ENCODE data around the gene NPEPL1.
"Not testable (repeated sequence)": the region's sequence is repeated elsewhere in the genome, so short reads cannot be mapped to it uniquely, and the experiment has no call there.

The NPEPL1 gene

GRCh38 chr20:58745391-58745790, 52.8 kb downstream of the NPEPL1 start:
- DNase-seq: no peak

- DNase-seq: no peak
Measured at GRCh38 chr20:58746620-58747019, 54.0 kb downstream of the NPEPL1 start.

- no peak for DNase-seq
Measured at GRCh38 chr20:58747211-58747610, 54.6 kb downstream of the NPEPL1 start.

GRCh38 chr20:58748618-58749017, 56.0 kb downstream of the NPEPL1 start:
- DNase-seq: no peak

DNA sequence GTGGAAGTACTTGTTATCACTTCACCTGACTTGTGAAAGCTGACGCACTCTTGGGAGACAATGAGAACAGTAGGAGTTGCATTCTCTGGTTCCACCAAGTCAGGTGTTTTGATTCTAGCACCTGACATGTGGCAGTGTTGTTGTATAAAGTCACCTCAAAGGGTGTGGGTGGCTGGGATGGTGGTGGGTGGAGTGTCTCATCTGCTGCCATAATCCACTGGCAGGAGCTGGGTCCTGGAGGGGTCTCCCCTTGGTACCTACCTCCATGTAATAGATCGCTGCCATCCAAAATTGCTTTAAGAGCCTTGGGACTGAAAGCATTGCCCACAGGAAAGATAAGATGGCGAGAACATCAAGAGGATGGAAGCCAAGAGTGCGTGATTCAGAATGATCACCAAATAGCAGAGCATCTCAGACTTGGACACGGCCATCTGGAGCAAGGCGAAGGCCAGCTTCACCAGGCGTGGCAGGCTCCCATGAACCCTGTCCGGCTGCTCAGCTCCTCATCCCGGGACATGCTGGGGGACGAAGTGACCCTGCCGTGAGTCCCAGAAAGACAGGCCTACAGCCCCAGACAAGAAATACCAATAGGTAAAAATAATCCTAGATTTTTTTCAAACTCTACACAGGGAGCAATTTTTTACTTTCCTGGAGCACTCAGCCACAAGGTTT, 56.6 kb downstream of the NPEPL1 start:
- no peak for DNase-seq

DNA sequence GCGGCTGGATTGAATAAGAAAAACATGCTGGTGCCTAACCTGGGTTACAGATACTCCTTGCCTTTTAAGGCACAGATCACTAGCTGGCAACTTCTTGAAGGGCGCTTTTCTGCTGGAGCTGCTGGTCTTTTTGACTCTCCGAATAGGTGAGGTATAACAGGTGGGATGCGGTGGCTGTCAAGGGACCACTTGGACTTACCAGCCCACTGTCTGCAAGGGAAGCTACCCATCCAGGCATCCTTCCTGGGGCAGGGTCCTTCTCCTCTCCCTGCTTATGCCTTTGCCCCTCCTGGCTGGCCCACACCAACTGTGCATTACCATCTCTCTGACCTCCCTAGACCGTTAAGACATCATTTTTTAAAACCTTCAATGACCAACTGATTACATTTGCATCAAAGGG, 57.4 kb downstream of the NPEPL1 start:
- no peak for DNase-seq

DNA sequence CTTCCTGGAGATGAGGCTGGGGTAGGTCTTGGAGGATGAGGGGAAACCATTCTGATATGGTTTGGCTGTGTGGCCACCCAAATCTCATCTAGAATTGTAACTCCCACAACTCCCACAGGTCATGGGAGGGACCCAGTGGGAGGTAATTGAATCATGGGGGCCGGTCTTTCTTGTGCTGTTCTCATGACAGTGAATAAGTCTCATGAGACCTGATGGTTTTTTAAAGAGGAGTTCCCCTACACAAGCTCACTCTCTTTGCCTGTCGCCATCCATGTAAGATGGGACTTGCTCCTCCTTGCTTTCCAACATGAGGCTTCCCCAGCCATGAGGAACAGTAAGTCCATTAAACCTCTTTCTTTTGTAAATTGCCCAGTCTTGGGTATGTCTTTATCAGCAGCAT, 58.1 kb downstream of the NPEPL1 start:
- DNase-seq: not testable (repeated sequence)

GRCh38 chr20:58751979-58752378, 59.4 kb downstream of the NPEPL1 start:
- no peak for DNase-seq

DNA sequence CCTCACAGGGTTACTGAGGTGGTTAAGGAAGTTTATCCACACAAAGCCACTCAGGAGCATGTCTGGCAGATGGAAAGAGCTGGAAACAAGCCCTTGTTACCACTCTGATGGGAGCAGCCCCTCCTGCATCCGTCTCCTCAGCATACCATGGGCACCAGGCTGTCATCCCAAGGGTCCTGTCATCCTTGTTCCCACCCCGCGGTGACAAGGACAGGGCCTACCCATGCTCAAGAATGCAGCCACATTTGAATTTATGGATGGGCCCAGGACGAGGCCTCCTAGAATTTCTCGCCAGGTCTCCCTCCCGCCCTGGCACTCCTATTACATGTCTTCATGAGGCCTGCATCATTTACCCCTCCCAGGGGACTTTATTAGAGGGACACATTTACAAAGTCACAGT, 60.0 kb downstream of the NPEPL1 start:
- no peak for DNase-seq

DNA sequence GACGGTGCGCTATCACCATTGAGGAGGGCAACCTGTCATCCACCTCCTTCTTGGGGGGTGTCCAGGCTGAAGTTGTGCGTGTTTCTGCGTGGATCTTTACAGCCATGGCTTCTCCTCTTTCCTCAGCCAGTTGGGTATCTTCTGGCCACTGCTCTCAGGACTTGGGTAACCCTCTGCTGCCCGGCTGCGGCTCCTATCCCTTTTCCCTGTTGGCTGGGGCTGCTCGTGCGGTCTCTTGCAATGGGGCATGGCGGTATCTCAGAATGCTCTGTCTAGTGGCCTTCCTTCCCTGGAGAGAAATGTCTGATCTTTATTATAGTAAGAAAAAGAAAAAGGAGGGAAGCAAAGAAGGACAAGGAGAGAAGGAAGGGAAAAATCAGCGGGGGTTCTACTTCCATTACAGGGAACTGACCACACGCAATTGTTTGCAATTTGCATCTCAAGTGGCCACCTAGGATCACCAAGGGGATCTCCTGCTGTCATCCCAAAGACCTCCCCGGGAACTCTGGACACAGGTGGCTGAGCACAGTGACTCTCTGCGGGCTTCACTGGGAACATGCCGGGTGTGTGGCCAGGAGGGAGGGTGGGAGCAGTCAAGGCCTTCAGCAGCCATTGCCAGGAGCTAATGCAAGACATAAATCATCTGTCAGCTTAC, 60.8 kb downstream of the NPEPL1 start:
- DNase-seq: no peak

GRCh38 chr20:58753922-58754551, 61.4 kb downstream of the NPEPL1 start:
- no peak for DNase-seq

DNA sequence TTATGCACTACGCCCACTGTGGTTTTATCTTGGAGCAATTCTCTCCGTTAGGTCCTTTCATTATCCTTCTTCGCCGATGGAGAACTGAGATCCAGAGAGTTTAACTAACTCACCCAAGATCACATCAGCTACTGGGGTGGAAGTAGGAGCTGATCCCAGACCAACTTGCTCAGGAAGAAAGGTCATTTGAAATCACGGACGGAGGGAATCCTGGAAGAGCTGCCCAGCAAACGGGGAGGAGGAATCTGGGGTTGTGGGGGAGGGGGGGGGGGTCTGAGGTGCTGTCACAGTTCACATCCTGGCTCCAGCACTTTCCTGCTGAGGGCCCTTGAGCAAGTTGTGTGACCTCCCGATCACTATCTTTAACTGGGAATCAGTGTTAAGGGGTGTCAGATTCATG, 62.0 kb downstream of the NPEPL1 start:
- no peak for DNase-seq

GRCh38 chr20:58755062-58755697, 62.6 kb downstream of the NPEPL1 start:
- DNase-seq: no peak

GRCh38 chr20:58755766-58756449, 63.3 kb downstream of the NPEPL1 start:
- DNase-seq: no peak

GRCh38 chr20:58756450-58756775, 63.8 kb downstream of the NPEPL1 start:
- DNase-seq: no peak

DNA sequence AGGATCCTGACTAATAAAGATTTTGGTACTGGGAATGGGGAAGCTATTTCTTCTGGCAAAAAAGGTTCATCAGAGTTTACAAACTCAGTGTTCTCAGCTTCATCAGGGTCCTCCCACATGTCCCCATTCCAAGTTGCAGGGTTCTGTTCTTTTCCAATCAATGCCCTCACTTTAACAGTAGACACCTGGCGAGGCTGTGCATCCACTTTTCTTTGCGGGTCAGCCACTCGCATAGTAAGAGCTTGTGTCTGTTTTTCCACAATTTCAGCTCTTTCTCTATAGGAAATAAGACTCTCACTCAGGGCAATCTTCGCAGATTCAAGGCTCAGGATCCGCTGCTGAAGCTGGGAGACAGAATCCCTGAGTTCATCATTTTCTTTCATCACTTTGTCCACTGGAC, 65.0 kb downstream of the NPEPL1 start:
- not testable (repeated sequence) for DNase-seq

GRCh38 chr20:58759947-58760346, 67.3 kb downstream of the NPEPL1 start:
- DNase-seq: no peak

DNA sequence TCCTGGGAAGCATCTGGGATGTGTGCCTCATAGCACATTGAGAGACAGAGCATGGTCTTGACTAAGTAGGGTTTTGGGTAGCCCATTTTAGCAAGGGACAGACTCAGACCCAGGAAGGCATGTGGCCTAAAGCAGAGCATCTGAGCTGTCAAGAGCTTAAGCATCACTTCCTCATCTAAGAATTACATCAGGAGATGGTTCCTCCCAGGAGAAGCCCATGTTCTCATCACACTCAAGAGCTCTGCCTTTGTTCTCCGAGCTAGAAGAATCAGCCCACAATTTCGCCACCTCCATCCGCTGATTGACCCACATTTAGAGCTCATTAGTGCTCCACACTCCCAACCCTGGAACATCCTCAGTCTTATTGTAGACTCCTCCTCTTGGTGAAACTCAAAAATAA, 68.3 kb downstream of the NPEPL1 start:
- DNase-seq: no peak

DNA sequence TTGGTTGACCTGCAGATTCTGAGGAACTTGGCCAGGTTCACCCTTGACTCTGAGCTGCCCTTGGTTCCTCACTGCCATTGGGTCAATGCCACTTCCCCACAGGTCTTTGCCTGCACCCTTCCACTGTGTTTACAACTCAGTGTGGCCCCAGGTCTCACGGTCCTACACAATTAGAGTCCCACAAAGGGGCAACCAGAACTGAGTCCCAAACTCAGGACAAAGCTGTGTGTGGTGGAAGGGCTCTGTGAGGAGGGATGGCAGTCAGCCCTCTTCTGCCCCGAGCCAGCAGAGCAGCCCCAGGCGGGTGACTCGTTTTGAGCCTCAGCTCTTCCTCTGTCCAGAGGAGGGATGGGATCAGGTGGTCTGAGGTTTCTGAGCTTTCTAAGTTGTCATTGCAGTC, 69.5 kb downstream of the NPEPL1 start:
- no peak for DNase-seq

DNA sequence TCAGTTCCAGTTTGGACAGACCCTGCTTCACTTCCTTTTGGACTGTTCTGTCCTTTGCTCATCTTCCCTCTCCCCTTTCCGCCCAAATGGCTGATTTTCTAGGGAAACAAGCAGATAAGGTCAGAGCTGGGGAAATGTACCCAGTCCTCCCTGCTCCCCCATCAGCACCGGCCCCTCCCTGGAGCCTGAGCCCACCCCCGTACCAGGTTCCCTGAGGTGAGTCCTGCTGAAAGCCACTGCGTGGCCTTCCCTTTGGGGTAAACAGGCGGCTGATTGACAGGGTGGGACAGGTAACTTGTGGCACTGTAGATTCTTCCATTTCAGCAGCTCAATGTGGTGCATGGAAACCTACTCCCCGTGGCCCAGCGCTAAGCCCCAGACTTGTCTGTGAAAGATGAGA, 70.5 kb downstream of the NPEPL1 start:
- no peak for DNase-seq

Data from NCI-H1436 (cell line).